T-helper 1 cell treated with Interleukin-12 subunit alpha and Interleukin-12 subunit beta and Interleukin-4 antibody, amounts not matched to agents 30 ng/mL and 1 ng/mL, for 36 hours (primary cell): ENCODE measurements around the gene ACOT12. TPM values are rescaled to one million over a fixed set of nuclear protein-coding genes. Genes with fewer than 3 reads are reported as not detected.
"Not testable (repeated sequence)": the region's sequence is repeated elsewhere in the genome, so short reads cannot be mapped to it uniquely, and the experiment has no call there.

Experiments
- intact Hi-C: fragments of 100-400 bp; cut with micrococcal nuclease; formaldehyde crosslinking; loops from one replicate; pipeline ENCODE4 v1.15.1; 2024
- total RNA-seq: library from RNA; stranded (reverse); gene quantifications from 2 replicates; pipeline ENCODE4 v1.2.3, GENCODE V29; 2022

Gene ACOT12
- total RNA-seq, 1 donor from 2014 or later = not detected

DNA sequence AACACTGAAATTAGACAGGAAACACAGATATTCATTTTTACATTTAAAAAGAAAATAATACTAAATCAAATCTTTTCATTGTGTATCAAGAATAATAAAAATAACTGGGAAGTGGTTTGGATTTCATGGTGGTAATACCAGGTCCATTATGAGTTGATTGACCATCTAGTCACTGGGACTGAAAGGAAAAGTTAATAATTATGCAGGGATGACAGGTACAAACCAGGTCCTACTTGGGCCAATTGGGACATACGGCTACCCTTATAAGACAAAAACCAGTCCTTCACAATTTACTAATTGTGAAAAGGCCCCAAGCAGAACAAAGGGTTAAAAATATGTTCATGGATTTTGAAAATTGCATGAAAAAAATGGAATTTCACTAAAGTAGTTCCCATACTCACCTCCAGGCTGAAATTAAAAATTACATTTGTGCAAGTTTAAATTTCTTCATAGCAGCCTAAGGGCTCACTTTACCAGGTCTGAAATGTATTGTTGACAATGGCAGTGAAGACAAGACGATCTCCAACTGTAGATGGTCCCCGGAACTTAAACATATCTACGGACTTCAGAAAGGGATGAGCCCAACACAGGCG lies 48.4 kb downstream of the ACOT12 start:
- intact Hi-C loops = no loop called here

DNA sequence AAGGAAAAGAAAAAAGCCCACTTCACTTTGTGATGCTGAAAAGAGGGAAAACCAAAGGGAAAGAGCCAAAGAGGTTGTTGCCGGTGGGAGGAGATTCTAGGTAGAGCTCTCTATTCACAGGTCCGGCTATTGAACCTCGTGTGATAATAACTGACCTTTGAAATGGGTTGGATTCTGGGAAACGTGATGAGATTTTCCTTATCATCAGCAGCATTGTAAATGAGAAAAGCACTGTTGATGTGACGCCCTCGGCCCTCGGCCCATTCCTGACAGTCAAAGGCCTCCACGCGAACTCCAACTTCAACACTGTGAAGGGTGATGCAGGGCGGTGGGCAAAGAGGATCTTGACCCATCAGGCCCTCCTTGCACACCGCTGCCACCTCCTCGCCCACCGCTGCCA lies 49.2 kb downstream of the ACOT12 start:
- intact Hi-C loops = no loop called here

DNA sequence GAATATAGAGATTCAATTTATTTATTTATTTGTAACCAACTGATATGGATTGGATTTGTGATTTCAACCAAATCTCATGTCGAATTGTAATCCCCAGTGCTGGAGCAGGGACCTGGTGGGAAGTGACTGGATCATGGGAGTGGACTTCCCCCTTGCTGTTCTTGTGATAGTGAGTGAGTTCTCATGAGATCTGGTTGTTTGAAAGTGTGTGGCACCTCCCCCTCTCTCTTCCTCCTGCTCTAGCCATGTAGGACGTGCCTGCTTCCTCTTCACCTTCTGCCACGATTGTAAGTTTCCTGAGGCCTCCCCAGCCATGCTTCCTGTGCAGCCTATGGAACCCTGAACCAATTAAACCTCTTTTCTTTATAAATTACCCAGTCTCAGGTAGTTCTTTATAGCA lies 55.7 kb downstream of the ACOT12 start:
- intact Hi-C loops = not testable (repeated sequence)

DNA sequence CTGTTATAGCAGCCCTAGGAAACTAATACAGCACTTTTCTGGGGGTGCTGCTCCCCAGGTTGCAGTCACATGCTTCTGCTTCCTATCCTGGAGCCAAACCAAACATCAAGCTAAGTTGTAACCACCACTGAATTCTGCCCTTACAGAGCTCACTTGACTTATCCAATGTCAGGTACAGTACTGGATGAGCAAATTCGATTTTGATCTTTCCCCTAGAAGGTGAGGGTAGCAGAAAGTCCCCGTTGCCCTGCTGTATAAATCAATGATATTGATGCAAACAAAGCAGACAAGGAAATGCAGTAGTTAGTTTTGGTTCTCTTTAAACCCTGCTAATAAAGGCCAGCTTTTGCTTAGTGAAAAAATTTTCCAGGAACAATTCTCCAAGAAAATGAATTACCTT lies 56.1 kb downstream of the ACOT12 start:
- intact Hi-C loops = no loop called here

DNA sequence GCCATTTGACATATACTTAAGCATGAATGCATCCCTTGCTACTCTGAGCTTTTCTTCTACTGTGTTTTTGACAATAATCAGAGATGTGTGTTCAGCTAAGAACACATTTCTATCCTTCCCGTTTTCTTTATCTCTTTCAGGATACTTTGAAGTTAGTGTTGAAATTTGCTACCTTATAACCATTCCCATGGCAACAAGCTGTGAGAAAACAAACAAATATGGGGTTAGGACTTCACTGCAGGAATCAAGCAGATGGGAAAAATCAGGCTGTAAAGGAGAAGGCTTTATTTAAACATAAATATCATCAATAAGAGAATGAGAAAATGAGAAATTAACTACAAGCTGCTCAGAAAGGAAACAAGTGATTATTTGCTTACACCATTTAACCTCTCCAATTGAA lies 57.4 kb downstream of the ACOT12 start:
- intact Hi-C loops = no loop called here

DNA sequence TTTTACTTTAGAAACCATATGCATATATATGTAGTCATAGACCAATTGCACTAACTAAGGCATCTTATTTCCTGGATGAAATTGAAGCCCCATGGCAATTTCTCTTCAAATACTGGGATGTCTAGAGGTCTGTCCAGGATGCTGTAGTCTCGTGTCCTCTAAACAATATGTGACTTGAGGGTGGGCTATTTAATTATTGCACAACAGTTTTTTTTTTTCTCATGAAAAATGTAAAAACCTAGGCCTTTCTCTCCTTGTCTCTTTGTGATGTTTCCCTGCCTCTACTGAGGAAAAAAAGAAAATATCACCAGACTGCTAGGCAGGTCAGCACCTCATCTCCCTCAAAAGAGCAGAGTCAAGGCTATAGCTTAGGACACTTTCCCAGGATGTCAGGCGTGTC lies 58.0 kb downstream of the ACOT12 start:
- intact Hi-C loops = no loop called here

DNA sequence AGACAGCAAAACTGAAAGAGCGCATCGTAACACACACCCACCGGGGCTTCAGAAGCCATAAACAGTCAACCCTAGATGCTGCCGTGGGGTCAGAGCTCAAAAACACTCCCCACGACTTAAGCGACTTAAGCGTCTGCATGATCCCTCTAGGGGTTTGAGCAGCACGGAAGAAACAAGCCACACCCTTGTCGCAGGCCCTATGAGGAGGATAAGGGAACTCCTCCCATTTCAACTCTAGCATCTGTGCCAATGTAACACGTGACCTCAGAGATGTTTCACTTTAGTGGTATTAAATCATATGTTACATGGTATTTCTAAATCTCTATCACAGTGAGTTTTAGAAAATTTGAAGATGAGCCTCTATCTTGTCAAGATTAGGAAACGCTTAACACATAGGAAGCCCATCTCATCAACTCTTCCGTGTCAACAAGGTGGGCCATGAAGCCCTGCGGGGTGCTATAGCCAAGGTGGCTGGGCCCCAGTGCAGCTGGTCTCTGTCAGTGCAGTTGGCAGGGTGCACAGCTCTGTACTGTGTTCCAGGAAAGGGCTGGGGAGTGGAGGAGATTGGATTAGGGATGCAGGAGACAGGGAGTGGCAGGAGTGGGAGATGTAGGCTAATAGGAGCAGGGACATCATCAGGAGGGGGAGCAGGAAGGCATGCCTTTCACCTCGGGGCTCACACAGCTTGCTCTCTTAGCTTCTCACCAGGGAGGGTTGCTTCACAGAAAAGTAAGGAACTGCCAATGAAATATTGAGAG lies 59.5 kb downstream of the ACOT12 start:
- intact Hi-C loops = no loop called here

DNA sequence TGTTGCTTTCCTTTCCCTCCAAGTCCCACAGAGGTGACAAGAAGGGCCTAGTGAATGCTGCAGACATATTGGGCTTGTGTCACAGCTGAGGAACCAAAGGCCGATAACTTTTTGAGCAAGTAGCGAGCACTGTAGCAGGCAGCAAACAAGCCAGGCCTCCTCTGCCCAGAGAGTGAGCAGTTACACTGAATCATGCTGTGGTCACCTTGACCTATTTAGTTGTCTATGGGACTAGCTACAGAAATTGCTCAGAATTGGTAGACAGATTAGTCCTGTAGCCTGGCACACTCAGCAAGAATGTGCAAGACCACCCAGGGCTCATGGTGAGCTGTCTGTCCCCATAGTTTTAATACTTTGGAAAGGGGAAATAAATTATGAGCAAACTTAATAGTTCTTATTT lies 67.4 kb downstream of the ACOT12 start:
- intact Hi-C loops = no loop called here

DNA sequence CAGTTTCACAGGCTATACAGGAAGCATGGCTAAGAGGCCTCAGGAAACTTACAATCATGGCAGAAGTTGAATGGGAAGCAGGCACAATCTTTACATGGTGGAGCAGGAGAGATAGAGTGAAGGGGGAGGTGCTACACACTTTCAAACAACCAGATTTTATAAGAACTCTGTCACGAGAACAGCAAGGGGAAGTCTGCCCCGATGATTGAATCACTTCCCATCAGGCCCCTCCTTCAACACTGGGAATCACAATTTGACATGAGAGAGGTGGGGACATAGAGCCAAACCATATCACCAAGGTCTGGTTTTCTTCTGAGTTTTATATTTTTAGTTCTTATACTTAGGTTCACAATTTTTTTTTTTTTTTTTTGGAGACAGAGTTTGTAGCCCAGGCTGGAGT lies 76.4 kb downstream of the ACOT12 start:
- intact Hi-C loops = no loop called here

DNA sequence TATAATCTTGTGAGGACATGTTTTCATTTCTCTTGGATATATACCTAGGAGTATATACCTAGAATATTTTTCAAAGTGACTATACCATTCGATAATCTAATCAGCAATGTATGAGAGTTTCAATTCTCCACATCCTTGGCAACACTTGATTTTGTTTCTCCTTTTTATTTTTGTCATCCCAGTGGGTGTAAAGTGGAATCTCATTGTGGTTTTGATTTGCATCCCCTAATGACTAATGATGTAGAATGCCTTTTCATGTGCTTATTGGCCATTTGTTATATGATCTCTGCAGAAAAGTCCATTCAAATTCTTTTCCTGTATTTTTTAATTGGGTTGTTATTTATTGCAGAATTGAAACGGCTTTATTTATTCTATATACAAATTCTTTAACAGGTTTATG lies 77.4 kb downstream of the ACOT12 start:
- intact Hi-C loops = no loop called here

DNA sequence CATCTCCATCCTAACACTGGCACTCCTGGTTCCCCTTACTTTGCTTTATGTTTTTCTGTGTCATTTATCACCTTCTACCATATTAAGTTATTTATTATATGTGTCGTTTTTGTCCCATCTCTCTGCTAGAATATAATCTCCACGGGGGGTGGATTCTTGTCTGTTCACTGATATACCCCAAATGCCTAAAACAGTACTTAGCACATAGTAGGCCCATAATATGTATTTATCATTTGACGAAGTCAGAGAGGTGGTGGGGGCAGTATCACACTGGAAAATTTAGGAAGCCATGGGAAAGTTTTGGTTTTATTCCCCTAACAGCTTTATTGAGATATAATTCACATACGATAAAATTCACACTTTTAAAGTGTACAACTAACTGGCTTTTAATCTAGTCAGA lies 78.1 kb downstream of the ACOT12 start:
- intact Hi-C loops = no loop called here

DNA sequence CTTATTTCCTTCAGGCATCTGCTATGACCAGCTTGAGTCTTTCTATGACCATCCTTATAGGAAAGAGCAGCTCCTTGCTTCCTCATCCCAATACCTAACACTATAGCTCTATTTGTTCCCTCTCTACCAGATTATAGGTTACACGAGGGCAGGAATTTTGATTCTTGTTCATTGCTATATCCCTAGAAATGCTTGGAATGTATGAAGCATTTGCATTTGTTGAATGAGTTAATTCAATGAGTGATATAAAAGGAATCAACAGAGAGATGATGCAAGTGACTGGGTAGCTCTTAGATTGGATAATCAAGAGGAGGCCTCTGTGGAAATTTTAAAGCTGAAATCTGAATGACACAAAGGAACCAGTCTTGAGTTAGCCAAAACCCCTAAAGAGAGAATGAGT lies 78.6 kb downstream of the ACOT12 start:
- intact Hi-C loops = no loop called here

DNA sequence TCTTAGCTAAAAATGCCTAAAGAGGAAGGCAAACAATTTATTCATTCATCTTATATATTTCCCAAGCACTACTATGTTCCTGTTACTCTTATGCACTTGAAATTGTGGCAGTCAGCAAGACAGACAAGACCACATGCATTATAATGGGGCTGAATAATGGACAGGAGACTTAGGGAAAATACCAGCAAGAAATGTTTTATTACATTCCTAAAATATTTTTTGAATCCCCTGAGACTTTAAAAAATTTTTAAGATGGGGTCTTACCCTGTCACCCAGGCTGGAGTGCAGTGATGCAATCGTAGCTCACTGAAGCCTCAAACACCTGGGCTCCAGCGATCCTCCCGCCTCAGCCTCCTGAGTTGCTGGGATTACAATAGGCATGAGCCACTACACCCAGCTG lies 79.4 kb downstream of the ACOT12 start:
- intact Hi-C loops = no loop called here

DNA sequence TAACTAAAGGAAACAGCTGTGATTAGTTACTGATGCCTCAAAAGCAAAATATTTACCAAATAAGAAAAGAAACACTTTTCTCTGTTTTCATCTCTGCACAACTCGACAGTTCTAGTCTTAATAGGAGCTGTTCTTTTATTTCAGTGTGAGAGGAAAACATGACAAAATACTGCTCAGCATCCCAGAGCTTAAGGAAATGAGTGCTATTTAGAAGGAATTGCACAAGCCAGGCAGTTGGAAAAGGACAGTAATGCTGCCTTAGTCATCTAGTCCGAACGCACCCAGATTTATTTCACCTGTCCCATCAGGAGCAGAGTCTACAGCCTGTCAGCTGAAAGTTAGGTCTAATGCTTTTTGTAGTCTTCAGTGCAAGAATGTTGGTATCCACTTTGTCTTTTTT lies 80.2 kb downstream of the ACOT12 start:
- intact Hi-C loops = no loop called here

DNA sequence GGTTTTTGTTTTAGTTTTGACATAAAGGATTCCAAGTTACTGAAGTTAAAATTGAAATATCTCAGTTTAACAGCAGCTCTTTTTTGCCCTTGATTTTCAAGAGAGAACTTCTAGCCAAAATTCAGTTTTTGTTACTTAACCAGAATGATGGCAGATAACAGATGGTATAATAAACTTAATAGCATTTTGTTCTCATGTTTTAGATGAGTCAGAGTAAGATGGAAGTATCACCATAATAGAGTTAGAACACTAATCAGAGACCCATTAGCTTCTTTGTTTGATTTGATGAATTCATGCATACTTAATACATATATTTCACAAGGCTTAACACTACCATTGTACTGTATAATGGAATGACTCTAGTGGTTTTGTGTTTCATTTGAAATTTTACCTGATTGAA lies 80.7 kb downstream of the ACOT12 start:
- intact Hi-C loops = no loop called here

DNA sequence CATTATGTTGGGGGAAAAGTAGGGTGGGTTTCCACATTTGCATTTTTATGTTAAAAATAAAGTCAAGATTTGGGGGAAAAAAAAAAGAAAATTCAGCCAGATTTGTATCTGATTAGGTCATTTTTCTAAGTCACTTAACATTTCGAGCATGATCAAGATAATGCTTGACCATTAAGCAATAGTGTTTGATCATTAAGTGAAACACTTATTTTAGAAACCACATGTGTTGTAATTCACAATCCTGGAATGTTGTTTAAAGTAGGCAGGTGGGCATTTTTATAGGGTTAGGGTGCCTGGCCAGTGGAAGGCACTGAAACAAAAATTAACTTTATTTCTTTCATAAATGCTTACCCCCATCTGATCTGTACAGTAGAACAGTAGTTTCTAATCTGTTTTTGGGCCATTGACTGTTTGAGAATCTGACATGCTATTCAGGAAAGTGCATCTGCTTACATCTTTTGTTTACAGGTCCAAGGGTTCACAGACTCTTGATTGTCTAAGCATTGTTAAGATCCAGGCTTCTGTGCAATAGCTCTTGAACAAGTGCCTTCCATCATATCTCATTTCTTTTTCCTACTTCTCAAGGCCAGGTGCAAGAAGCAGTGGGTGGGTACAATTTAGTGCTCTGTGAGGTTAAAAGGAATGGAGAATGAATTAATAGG lies 83.4 kb downstream of the ACOT12 start:
- intact Hi-C loops = no loop called here

DNA sequence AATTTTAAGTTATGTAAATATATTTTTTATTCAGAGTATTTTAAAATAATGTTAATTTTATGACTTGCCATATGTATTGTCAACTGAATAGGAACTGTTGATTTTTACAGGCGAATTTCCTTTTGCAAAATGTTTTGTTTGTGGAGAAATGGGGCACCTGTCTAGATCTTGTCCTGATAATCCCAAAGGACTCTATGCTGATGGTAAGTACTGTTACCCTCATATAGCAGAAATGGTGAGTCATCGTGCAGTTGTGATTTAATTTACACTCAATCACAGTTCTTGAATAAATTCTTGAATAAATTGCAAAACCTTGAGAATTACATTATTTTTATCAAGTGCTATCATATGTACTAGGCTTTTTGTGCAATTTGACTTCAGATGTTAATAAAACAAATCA lies 85.1 kb downstream of the ACOT12 start:
- intact Hi-C loops = no loop called here

DNA sequence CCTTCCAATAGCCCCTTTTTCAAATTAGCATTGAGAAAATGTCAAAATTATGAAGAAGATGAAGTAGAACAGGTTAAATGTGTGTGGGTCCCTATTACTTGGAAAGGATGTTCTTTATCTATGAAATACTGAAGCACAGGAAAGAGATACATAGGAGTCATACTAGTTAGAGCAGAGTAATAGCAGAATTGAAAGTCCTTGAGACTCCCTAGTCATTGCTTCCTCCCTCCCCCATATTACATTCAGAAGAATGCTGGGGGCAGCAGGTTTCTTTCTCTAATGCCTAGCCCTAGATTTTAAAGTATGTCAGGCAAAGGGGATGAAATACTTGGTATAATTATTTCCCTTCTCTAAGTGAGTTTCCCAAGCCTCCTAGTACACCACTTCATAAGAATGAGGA lies 88.1 kb downstream of the ACOT12 start:
- intact Hi-C loops = no loop called here

DNA sequence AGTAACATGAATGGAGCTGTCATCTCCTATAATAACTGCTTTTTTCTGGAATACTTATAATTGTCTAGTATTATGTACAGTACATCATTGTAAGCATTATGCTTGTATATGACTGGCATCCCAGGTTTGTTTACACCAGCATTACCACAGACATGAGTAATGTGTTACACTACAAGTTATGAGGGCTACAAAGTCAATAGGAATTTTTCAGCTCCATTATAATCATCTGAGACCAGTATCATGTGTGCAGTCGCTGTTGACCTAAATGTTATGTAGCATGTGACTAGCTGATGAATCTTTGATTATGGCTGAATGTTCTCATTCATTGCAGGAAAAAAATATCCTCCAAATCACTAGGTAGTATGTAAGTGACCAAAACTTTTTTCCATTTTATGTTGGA lies 90.4 kb downstream of the ACOT12 start:
- intact Hi-C loops = loop anchor here (5.0 kb wide), 5 partner anchors 296 to 1791 kb away; partner anchors contain the start of genes HOMER1 and TENT2

DNA sequence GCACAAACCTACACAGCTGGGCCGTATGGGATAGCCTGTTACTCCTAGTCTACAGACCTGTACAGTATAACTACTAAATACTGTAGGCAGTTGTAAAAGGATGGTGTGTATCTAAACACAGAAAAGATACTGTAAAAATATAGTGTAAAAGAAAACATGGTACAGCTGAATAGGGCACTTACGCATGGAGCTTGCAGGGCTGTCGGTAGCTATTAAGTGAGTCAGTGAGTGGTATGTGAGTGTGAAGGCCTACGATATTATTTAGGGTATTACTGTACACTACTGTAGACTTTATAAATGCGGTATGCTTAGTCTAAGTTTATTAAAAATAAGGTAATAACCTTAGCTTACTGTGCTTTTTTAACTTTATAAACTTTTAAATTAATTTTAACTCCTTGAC lies 91.3 kb downstream of the ACOT12 start:
- intact Hi-C loops = loop anchor here (5.0 kb wide), 5 partner anchors 295 to 1790 kb away; partner anchors contain the start of genes HOMER1 and TENT2

DNA sequence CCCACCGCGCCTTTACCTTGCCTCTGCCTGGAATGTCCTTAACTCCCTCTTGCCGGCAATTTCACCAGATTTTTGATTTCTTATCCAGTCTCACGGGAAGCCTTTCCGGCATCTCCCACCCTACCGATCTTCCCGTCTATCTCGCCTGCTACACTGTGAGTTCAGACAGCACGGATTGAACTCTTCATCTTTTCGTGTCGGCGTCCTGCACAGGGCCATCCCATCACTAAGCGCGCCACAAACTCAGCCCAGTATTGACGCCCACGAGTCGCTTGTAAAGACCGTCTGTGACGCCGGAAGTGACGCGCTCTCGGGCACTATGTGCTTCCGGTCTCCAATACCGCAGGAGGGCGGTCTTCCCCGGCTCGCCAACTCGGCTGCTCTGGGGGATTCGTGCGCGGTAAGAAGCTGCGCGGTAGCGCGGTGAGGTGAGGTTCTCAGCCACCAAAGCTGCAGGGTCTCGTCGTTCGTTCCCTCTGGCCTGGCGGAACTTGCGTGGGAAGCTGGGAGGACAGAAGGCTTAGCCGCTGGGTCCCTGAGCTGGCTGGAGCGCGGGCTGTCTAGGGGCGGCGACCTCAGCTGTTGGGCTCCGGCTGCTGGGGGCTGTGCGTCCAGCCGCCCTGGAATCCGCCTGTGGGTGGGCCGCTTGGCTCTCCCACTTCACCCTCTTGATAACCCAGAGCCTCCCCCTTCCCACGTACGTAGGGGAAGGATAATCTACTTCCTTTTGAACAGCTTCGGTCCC lies 92.5 kb downstream of the ACOT12 start, which contains the start of gene ZCCHC9:
TSS of gene ZCCHC9 (plus strand) at position 317 of the 745 bp plus-strand sequence. CDS start 3,171 bp downstream, outside the sequence.
- intact Hi-C loops = loop anchor here (1.0 to 5.0 kb wide), 18 partner anchors 106 to 1789 kb away; partner anchors contain the start of genes HOMER1, RASGRF2, SSBP2 and TENT2

DNA sequence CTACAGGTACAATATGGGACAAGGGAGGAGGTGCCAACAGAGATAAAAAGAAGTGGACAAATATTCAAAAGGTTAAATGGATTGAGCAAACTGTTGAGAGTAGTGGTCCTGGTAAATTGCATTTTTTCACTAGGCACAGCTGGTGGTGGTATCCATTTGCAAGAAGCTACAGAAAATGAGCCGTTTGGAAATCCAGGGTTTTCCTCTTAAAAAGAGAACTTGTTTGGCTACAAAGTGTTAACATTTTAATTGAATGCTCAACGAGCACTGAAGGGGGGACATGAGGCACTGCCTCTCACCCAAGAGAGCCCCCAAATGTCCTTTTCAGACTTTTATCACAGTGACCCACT lies 93.0 kb downstream of the ACOT12 start:
- intact Hi-C loops = loop anchor here (1.0 to 5.0 kb wide), 18 partner anchors 106 to 1789 kb away; partner anchors contain the start of genes HOMER1, RASGRF2, SSBP2 and TENT2
